GM18498 (cell line): ENCODE measurements around the gene CDK11A.
"Not testable (repeated sequence)": the region's sequence is repeated elsewhere in the genome, so short reads cannot be mapped to it uniquely, and the experiment has no call there.

Experiments used
- ATAC-seq: cut with Tn5 transposase; IDR thresholded peaks from one replicate; pipeline ENCODE4 v1.9.1; 2021; ENCODE audit warnings: mild to moderate bottlenecking, moderate library complexity; ENCODE audit not compliant: unreplicated experiment

The CDK11A gene

GRCh38 chr1:1726088-1726487 lies 1.9 kb upstream of the CDK11A start:
- not testable (repeated sequence) for ATAC-seq

DNA sequence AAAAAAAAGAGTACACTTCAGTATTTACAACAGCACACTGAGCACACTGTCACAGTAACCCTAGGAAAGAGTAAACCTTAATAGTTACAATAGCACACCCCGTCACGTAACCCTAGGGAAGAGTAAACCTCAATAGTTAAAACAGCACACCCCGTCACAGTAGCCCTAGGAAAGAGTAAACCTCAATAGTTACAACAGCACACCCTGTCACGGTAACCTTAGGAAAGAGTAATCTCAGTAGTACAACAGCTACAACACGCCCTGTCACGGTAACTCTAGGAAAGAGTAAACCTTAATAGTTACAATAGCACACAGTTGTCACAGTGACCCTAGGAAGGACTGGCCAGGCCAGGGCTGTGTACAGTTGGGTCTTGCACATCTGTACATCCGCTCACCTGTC lies 3.0 kb downstream of the CDK11A start:
- no peak for ATAC-seq

- not testable (repeated sequence) for ATAC-seq
Measured at GRCh38 chr1:1715109-1715883, 8.9 kb downstream of the CDK11A start.

GRCh38 chr1:1707897-1708296 lies 16.3 kb downstream of the CDK11A start:
- not testable (repeated sequence) for ATAC-seq

GRCh38 chr1:1707241-1707640 lies 16.9 kb downstream of the CDK11A start:
- ATAC-seq: not testable (repeated sequence)

DNA sequence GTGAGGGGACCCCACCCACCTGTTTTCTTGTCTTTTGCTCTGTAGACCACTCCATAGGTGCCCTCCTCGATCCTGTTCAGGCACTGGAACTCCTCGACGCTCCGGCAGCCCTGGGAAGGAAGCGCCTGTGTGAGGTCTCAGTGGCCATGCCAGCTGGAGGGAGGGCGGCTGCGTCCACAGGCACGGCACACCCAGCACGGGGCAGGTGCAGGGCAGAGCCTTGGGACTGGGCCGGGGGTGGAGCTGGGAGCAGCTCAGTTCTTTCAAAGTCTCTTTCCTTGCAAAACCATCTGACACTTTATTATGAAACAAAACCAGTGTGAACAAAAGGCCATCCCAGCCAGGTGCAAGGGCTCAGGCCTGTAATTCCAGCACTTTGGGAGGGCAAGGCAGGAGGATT lies 18.5 kb downstream of the CDK11A start:
- ATAC-seq: not testable (repeated sequence)

DNA sequence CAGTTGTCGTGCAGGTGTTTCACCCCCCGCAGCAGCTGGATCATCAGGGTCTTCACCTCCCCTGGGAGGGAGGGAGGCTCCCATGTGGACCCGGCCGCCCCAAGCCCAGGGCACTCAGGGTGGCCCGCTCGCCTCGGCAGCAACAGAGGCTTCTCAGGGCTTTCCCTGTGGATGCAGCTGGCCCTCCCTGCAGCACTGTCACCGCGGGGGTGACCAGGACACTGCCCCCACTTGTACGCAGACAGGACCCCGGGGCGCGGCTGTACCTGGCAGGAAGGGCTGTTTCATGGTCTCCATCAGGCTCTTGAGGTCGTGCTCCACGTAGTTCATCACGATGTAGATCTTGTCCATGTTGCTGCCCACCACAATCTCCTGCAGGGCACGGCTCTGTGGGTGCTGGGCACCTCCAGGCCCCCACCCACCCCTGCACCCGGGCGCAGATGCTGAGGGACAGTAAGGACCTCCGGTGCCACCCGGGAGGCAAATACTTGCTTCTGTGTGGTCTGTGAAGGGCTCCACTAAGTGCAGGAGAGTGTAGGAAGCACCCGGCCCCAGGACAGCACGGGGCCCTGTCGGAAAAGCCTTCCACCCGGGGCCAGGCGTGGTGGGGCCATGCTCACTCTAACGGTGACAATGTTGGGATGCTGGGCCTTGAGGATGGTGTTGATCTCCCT lies 19.7 kb downstream of the CDK11A start:
- ATAC-seq: not testable (repeated sequence)

GRCh38 chr1:1703796-1704195 lies 20.4 kb downstream of the CDK11A start:
- no peak for ATAC-seq

- not testable (repeated sequence) for ATAC-seq
Measured at GRCh38 chr1:1702506-1702905, 21.7 kb downstream of the CDK11A start.

DNA sequence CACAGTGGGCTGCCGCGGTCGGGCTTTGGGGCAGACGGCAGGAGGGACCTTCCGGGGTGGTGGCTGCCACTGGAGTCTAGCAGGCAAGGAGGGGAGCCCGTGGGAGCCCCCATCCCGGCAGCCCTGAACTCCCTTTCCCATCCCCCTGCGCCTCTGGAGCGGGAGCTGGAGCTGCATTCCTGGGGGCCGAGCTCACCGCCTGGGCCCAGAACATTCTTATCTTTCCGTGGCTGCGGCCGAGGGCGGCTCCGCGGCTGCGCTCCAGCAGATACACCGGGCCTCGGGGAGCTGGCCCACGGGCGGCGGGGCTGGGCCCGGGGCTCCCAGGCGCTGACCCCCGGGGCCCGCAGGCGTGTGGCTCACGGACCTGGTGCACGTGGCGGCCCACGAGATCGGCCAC lies 23.6 kb downstream of the CDK11A start:
- not testable (repeated sequence) for ATAC-seq

DNA sequence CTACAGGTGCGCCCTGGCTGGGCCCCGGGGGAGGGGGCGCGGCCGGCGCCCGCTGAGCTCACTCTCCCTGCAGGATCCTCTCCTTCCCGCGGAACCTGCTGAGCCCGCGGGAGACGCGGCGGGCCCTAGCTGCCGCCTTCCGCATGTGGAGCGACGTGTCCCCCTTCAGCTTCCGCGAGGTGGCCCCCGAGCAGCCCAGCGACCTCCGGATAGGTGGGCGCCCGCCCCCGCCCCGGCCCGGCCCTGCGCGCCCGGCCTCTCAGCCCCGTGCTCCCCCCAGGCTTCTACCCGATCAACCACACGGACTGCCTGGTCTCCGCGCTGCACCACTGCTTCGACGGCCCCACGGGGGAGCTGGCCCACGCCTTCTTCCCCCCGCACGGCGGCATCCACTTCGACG lies 24.1 kb downstream of the CDK11A start:
- ATAC-seq: not testable (repeated sequence)

GRCh38 chr1:1699061-1699460 lies 25.1 kb downstream of the CDK11A start:
- ATAC-seq: not testable (repeated sequence)

- not testable (repeated sequence) for ATAC-seq
Measured at GRCh38 chr1:1697358-1698183, 26.6 kb downstream of the CDK11A start.

DNA sequence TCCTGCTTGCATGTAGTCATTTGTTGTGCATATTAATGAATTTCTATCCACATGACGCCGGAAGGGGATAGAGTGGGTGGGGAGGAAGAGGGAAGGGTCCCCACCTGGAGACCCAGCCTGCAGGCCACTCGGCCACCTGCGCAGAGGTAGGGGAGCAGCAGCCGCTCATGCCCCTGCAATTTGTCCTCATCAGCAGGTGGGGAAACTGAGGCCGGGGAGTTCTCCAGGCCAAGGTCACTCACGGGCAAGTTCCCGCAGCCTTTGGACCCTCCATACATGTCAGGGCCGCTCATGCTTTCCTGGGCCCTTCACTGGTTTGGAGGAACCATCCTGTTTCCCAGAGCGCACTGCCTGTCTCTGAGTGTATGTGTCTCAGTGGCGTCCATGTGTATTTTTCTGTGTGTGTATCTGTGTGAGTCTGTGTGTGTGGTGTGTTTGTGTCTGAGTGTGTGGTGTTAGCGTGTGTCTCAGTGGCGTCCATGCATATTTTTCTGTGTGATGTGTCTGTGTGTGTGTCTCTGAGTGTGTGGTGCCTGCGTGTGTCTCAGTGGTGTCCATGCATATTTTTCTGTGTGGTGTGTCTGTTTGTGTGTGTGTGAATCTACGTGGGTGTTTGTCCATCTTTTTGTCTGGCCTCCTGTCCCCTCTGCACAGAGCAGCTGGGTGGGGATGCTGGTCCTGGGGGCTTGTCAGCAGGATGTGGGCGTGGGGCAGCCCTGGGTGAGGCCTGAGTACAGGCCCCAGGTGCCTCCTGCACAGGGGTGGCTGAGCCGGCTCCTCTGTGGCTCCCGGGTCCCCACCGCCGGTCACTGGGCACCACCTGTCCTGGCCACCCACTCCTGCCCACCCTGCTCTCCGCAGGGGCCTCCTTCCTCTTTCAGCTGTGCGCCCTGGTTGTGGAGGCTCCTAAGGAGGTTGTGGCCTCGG lies 27.5 kb downstream of the CDK11A start:
- ATAC-seq: not testable (repeated sequence)

GRCh38 chr1:1692714-1693647 lies 31.2 kb downstream of the CDK11A start, which contains the start of gene SLC35E2B:
SLC35E2B (minus strand) TSS chr1:1692795; CDS start chr1:1676699, 16,096 bp downstream.
- peak; percentile 78 for ATAC-seq

GRCh38 chr1:1692324-1692713 lies 31.8 kb downstream of the CDK11A start:
- peak; percentile 37 for ATAC-seq

DNA sequence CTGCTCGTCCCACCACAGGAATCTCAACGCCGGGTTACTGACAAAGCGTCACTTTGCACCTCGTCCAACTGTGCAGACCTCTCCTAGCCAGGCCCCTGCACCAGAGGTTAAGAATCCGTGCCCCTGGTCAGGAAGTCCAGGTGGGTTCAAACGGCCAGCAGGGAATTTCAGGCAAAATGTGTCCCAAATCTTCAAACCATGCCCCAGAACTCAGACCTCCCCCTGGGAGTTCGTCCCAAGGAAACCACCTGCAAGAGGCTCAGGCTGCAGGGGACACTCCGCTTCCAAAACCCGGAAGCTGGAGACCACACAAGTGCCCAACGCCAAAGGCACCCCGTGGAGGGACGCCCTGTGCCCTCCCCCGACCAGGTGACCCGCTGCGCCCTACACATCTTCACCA lies 32.7 kb downstream of the CDK11A start:
- not testable (repeated sequence) for ATAC-seq

- ATAC-seq: not testable (repeated sequence)
Measured at GRCh38 chr1:1689526-1689925, 34.6 kb downstream of the CDK11A start.

- no peak for ATAC-seq
Measured at GRCh38 chr1:1687846-1688245, 36.3 kb downstream of the CDK11A start.
